ENCODE data around the gene PLXNA1. TPM values are rescaled to one million over a fixed set of nuclear protein-coding genes. Genes with fewer than 3 reads are reported as not detected.

The PLXNA1 gene
- total and polyA plus RNA-seq, 7 donors, result 7.7 to 20.1 (median 15.2) TPM

DNA sequence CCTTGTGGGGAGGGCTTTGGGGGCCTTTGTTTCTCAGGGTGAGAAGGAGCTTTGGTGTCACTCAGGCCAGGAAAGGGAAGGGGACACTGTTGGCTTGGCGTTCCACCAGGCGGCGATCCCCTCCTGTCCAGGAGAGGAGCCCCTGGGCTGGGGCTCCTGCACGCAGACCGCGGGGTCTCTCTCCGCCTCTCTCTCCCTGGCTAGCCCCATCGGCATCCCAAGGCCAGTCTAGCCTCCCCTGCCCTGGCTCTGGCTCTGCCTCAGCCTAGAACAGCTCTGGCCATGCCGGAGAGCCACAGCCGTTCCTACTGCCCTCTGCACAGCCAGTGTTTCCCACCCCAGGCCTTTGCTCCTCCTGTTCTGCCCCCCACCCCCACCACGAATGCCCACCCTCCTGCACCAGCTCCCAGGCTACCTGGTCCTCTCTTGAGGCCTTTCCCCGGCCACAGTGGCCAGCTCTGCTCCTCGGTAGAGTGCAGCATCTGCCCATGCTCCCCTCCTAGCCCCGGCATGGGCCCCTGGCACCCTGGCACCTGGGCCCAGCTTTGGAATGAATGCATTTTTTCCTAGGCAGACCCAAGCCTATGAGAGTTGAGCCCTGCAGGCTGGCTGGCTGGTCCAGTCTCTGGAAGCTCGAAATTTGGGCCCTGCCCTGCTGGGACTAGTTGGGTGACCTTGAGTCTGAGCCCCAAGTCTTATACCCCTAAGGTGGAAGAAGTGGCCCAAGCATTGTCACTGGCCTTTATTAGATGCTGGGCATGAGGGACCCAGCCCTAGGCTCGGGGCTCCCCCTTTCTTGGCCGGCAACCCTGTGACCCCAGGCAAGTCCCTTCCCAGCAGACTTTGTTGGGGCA is 2.4 kb downstream of the PLXNA1 start:
- Histone ChIP-seq H3K27me3 (ENCODE audit: insufficient read depth in 3 of 3, low read length in 2 of 3) (no peaks in the 10 kb centered on the region), H3K27ac (no peak overlapping the region), H3K4me1 (peaks cover 11% of the 10 kb centered on the region), H3K36me3 (ENCODE audit: insufficient read depth in 1 of 2, low read depth in 1 of 2) (peaks cover 0 to 19% of the 10 kb centered on the region in 2 donors), H3K9me3 (no peaks in the 10 kb centered on the region), H3K4me3 (no peak overlapping the region)
- intact Hi-C loops (cut with DNase I), result loop anchor here in 1 of 2 donors (10.0 kb wide), 1 partner anchor 559 kb away; no protein-coding TSS in a partner anchor
- ATAC-seq, result no peak
- no peak for DNase-seq
- 84 to 86% (median 85%) methylated on average over 16 to 17 of the region's 17 CpGs for WGBS, 3 donors
- TF ChIP-seq, protein P1, sequence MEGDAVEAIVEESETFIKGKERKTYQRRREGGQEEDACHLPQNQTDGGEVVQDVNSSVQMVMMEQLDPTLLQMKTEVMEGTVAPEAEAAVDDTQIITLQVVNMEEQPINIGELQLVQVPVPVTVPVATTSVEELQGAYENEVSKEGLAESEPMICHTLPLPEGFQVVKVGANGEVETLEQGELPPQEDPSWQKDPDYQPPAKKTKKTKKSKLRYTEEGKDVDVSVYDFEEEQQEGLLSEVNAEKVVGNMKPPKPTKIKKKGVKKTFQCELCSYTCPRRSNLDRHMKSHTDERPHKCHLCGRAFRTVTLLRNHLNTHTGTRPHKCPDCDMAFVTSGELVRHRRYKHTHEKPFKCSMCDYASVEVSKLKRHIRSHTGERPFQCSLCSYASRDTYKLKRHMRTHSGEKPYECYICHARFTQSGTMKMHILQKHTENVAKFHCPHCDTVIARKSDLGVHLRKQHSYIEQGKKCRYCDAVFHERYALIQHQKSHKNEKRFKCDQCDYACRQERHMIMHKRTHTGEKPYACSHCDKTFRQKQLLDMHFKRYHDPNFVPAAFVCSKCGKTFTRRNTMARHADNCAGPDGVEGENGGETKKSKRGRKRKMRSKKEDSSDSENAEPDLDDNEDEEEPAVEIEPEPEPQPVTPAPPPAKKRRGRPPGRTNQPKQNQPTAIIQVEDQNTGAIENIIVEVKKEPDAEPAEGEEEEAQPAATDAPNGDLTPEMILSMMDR (IDR thresholded peaks at IDR 0.05), result no peak

DNA sequence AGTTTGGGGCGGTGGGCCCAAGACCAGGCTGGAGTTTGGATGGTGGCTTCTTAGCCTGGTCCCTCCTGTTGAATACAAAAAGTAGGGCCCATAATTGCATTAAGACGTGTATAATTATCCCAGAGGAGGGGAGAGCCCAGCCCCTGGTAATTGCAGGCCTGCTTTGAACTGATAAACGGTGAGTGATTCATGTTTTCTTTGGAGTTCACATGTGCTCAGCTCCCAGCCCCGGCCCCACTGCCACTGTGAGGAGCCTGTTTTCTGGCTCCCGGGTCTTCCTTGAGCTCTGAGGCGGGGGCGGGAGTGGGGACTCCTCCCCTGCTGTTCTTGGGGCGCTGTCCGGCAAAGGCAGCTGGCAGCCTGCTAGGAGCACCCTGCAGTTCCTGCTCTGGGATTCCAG is 3.1 kb downstream of the PLXNA1 start:
- H3K9me3 ChIP-seq, result no peaks in the 10 kb centered on the region
- peaks cover 11% of the 10 kb centered on the region for H3K4me1 ChIP-seq
- no peak overlapping the region for H3K27ac ChIP-seq
- intact Hi-C loops (cut with DNase I), result loop anchor here in 1 of 2 donors (10.0 kb wide), 1 partner anchor 559 kb away; no protein-coding TSS in a partner anchor
- H3K36me3 ChIP-seq (ENCODE audit: insufficient read depth in 1 of 2, low read depth in 1 of 2), result peaks cover 0 to 24% of the 10 kb centered on the region in 2 donors
- 81 to 84% (median 83%) methylated on average over 9 of the region's 9 CpGs for WGBS, 3 donors
- ATAC-seq (no peak), DNase-seq (no peak)
- H3K27me3 ChIP-seq (ENCODE audit: insufficient read depth in 3 of 3, low read length in 2 of 3), result no peaks in the 10 kb centered on the region
- TF ChIP-seq, protein P1 (IDR thresholded peaks at IDR 0.05), result no peak
- H3K4me3 ChIP-seq, result no peak overlapping the region

DNA sequence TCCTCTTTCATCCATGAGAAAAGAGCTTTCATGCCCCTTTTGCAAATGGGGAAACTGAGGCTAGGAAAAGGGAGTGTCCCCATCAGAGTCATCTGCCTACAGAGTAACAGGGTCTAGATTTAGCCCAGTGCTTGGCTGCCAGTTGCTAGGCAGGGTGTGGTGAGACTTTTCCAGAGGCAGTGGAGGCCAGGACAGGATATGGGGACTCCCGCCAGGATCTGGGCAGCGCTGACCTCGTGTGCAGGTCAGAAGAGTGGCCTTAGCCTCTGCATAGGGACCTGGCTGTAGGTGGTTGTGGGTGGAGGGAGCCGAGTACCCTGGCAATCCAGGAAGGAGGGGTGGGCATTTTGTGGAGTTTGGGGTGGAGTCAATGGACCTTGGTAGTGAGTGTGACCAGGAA is 4.2 kb downstream of the PLXNA1 start:
- H3K9me3 ChIP-seq, result no peaks in the 10 kb centered on the region
- no peak overlapping the region for H3K4me3 ChIP-seq
- H3K4me1 ChIP-seq, result peaks cover 17% of the 10 kb centered on the region
- TF ChIP-seq, protein P1 (IDR thresholded peaks at IDR 0.05), result no peak
- no peak overlapping the region for H3K27ac ChIP-seq
- H3K27me3 ChIP-seq (ENCODE audit: insufficient read depth in 3 of 3, low read length in 2 of 3), result no peaks in the 10 kb centered on the region
- H3K36me3 ChIP-seq (ENCODE audit: insufficient read depth in 1 of 2, low read depth in 1 of 2), result peaks cover 0 to 24% of the 10 kb centered on the region in 2 donors
- DNase-seq (no peak), ATAC-seq (no peak)
- intact Hi-C loops (cut with DNase I), result loop anchor here in 1 of 2 donors (10.0 kb wide), 1 partner anchor 558 kb away; no protein-coding TSS in a partner anchor
- 21 to 43% (median 29%) methylated on average over 4 of the region's 4 CpGs for WGBS, 3 donors

DNA sequence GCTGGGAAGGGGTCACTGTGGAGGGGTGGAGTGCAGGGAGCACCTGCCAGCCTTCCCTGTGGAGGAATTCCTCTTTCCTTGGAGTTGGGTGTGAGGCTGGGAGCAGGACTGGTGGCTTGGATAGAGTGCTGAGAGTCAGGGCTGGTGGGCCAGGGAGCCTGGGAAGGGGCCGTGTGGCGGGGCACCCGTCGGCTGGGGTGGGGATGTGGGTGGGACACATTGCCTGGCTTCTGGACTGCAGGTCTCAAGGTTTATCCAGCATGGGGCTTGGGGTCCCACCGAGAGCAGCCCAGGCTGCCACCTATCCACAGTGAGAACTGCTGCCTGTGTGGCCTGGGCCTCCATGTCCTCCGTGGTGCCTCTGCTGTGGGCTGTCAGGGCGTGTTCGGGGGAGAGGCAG is 4.7 kb downstream of the PLXNA1 start:
- H3K9me3 ChIP-seq, result no peaks in the 10 kb centered on the region
- DNase-seq (no peak), ATAC-seq (no peak)
- H3K4me3 ChIP-seq, result no peak overlapping the region
- no peak overlapping the region for H3K27ac ChIP-seq
- H3K27me3 ChIP-seq (ENCODE audit: insufficient read depth in 3 of 3, low read length in 2 of 3), result no peaks in the 10 kb centered on the region
- 86 to 89% (median 86%) methylated on average over 8 of the region's 8 CpGs for whole genome bisulfite sequencing, 3 donors
- H3K36me3 ChIP-seq (ENCODE audit: insufficient read depth in 1 of 2, low read depth in 1 of 2), result peaks cover 0 to 24% of the 10 kb centered on the region in 2 donors
- intact Hi-C loops (cut with DNase I), result loop anchor here in 1 of 2 donors (10.0 kb wide), 1 partner anchor 557 kb away; no protein-coding TSS in a partner anchor
- peaks cover 18% of the 10 kb centered on the region for H3K4me1 ChIP-seq
- TF ChIP-seq, protein P1 (IDR thresholded peaks at IDR 0.05), result no peak

Measured in psoas muscle (tissue), 8 donors.